Measurements from ENCODE around the gene ZNRF1.
"Not testable (repeated sequence)": the region's sequence is repeated elsewhere in the genome, so short reads cannot be mapped to it uniquely, and the experiment has no call there.

ZNRF1 gene

GRCh38 chr16:75000481-75001081, 1.8 kb downstream of the ZNRF1 start:
- DNase-seq (ENCODE audit: low read depth in 2 of 2) = no peak

GRCh38 chr16:75002474-75002873, 3.6 kb downstream of the ZNRF1 start:
- no peak for DNase-seq (ENCODE audit: low read depth in 2 of 2)

- no peak for DNase-seq (ENCODE audit: low read depth in 2 of 2)
Measured at GRCh38 chr16:75003931-75004330, 5.1 kb downstream of the ZNRF1 start.

- DNase-seq (ENCODE audit: low read depth in 2 of 2) = no peak
Measured at GRCh38 chr16:75004460-75004859, 5.6 kb downstream of the ZNRF1 start.

GRCh38 chr16:75005697-75006096, 6.9 kb downstream of the ZNRF1 start:
- no peak for DNase-seq (ENCODE audit: low read depth in 2 of 2)

- DNase-seq (ENCODE audit: low read depth in 2 of 2) = no peak
Measured at GRCh38 chr16:75007443-75007842, 8.6 kb downstream of the ZNRF1 start.

GRCh38 chr16:75010427-75010826, 11.6 kb downstream of the ZNRF1 start:
- DNase-seq (ENCODE audit: low read depth in 2 of 2) = no peak

GRCh38 chr16:75011634-75012307, 12.9 kb downstream of the ZNRF1 start:
- no peak for DNase-seq (ENCODE audit: low read depth in 2 of 2)

- no peak for DNase-seq (ENCODE audit: low read depth in 2 of 2)
Measured at GRCh38 chr16:75012380-75013081, 13.7 kb downstream of the ZNRF1 start.

- DNase-seq (ENCODE audit: low read depth in 2 of 2) = not testable (repeated sequence)
Measured at GRCh38 chr16:75013123-75013522, 14.3 kb downstream of the ZNRF1 start.

GRCh38 chr16:75014318-75014717, 15.5 kb downstream of the ZNRF1 start:
- DNase-seq (ENCODE audit: low read depth in 2 of 2) = no peak

- DNase-seq (ENCODE audit: low read depth in 2 of 2) = not testable (repeated sequence)
Measured at GRCh38 chr16:75016451-75017081, 17.7 kb downstream of the ZNRF1 start.

- DNase-seq (ENCODE audit: low read depth in 2 of 2) = no peak
Measured at GRCh38 chr16:75017670-75018525, 19.1 kb downstream of the ZNRF1 start.

GRCh38 chr16:75019007-75019406, 20.2 kb downstream of the ZNRF1 start:
- DNase-seq (ENCODE audit: low read depth in 2 of 2) = no peak

GRCh38 chr16:75019586-75019985, 20.8 kb downstream of the ZNRF1 start:
- no peak for DNase-seq (ENCODE audit: low read depth in 2 of 2)

GRCh38 chr16:75021410-75021809, 22.6 kb downstream of the ZNRF1 start:
- DNase-seq (ENCODE audit: low read depth in 2 of 2) = no peak

GRCh38 chr16:75022567-75022966, 23.7 kb downstream of the ZNRF1 start:
- no peak for DNase-seq (ENCODE audit: low read depth in 2 of 2)

- DNase-seq (ENCODE audit: low read depth in 2 of 2) = no peak
Measured at GRCh38 chr16:75023009-75023408, 24.2 kb downstream of the ZNRF1 start.

- DNase-seq (ENCODE audit: low read depth in 2 of 2) = no peak
Measured at GRCh38 chr16:75024182-75024581, 25.4 kb downstream of the ZNRF1 start.

GRCh38 chr16:75024594-75024993, 25.8 kb downstream of the ZNRF1 start:
- DNase-seq (ENCODE audit: low read depth in 2 of 2) = no peak

- DNase-seq (ENCODE audit: low read depth in 2 of 2) = no peak
Measured at GRCh38 chr16:75025761-75026160, 26.9 kb downstream of the ZNRF1 start.

Data from stimulated activated CD8-positive, alpha-beta memory T cell treated with anti-CD3 and anti-CD28 coated beads, Interleukin-2, amount 100 ng/mL, for 1 hour (primary cell).